Activated T-helper 17 cell treated with anti-CD3 and anti-CD28 coated beads, Interleukin-2, amount 50 U/mL, for 72 hours (primary cell): ENCODE data around the gene TSPAN2. TPM values are rescaled to one million over a fixed set of nuclear protein-coding genes. Genes with fewer than 3 reads are reported as not detected.

ENCODE experiments used
- ATAC-seq: fragments of 150-1000 bp; cut with Tn5 transposase; replicated peaks from 2 replicates; pipeline ENCODE4 v1.10.0; 2021; ENCODE audit warnings: mild to moderate bottlenecking, moderate library complexity
- H3K27ac Mint-ChIP-seq: one replicate; pipeline ENCODE4 v1.8.0; 2022; ENCODE audit warnings: mixed read lengths
- H3K27me3 Mint-ChIP-seq: one replicate; pipeline ENCODE4 v1.8.0; 2022; ENCODE audit warnings: mixed read lengths
- H3K36me3 Mint-ChIP-seq: one replicate; pipeline ENCODE4 v1.8.0; 2022; ENCODE audit warnings: low read depth, mild to moderate bottlenecking, mixed read lengths
- H3K4me1 Mint-ChIP-seq: one replicate; pipeline ENCODE4 v1.8.0; 2022; ENCODE audit warnings: mixed read lengths
- H3K4me3 Mint-ChIP-seq: one replicate; pipeline ENCODE4 v1.8.0; 2022; ENCODE audit warnings: mild to moderate bottlenecking, mixed read lengths
- H3K9me3 Mint-ChIP-seq: one replicate; pipeline ENCODE4 v1.8.0; 2022; ENCODE audit warnings: mixed read lengths
- total RNA-seq, 2 donors: library from RNA; stranded (reverse); gene quantifications; one replicate each; pipeline ENCODE4 v1.2.3, GENCODE V29; 2022

The TSPAN2 gene
- total RNA-seq = 1 to 10 TPM in 1 of 2 donors, under 1 TPM in 1; 0.95 to 2.5 TPM

DNA sequence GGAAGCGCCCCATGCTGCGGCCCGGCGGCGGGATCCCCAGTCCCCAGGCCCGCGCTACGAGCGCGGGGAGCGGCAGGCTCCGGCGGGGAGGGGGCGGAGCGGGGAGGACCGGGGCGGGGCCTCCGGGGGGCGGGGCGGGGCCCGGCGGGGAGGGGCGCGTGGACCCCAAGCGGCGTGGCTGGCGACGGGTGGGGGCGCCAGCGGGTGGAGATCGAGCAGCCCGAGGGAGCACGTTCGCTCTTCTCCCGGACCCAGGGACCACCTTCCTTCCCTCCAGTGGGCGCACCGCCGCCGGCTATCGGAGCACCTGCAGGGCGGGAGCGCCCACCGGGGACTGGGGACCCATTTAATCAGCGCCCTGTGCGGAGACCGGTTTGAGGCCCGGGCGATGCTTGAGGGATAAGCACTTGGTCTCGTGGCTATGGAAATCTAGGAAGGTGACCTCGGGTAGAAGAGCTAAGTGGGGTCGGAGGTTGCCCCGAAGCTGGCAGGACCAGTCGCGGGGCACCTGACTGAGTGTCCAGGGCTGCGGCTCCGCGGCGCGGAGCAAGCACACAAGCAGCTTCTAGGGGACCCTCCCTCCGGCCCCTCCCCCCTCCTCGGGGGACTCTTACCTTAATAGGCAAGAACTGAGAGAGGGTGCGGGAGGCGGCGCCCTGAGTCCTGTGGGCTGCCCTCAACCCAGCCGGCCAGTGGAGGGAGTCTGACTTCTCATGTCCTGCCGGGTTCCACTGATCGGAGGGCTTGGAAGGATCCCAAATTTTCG, at the start of gene TSPAN2:
TSS of gene TSPAN2 (minus strand) at position 84 of the 766 bp plus-strand sequence. CDS start at position 13, 71 bp downstream.
- H3K27me3 Mint-ChIP-seq = no peaks in the 10 kb centered on the region
- no peak within 1 kb of the TSS for H3K27ac Mint-ChIP-seq

DNA sequence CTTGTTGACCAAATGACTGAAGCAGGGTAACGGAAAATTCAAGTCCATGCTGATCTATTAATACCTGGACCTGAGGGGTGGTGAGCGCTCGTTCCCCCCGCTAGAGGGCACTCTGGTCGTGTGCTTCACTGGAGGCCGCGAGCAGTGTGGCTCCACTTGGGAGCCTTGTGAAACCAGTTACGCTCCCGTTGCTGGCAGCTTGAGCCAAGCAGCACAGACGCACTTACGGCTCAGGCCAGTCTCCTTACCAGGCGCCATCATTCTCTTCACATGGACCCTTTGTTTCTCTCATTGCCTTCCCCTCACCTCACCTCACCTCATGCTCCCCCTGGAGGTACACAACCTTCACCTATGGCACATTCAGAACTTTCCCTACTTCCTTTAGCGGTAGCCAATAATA, 49.7 kb upstream of the TSPAN2 start:
- H3K36me3 Mint-ChIP-seq = no peaks in the 10 kb centered on the region
- H3K27ac Mint-ChIP-seq = no peak overlapping the region
- no peaks in the 10 kb centered on the region for H3K9me3 Mint-ChIP-seq
- no peaks in the 10 kb centered on the region for H3K4me1 Mint-ChIP-seq
- no peak overlapping the region for H3K4me3 Mint-ChIP-seq
- peak; percentile 94 for ATAC-seq
- peaks cover 10% of the 10 kb centered on the region for H3K27me3 Mint-ChIP-seq

More for the DNA sequence above, at the start of gene TSPAN2:
- Mint-ChIP-seq H3K4me1 (peaks cover 30% of the 10 kb centered on the region), H3K9me3 (no peaks in the 10 kb centered on the region), H3K4me3 (peak within 1 kb of the TSS; percentile 73), H3K36me3 (no peaks in the 10 kb centered on the region)
- peak; percentile 86 for ATAC-seq

DNA sequence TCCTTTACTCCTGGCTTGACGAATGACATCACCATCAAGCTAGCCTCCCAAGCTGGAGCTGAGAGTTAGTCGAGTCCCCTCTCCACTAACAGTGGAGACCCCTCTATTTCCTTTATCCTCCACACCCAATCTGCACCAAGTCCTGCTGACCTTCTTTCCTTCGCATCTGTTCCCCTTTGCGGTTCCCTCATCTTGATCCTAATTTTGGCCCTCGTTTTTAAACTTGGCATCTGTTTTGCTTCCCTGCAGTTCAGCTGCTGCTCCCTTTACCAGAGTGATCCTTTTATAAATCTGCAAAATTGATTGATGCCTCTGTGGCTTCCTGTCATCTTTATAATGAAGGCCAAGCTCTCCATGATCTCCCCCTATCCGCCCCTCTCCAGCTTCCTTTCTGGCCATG, 49.0 kb upstream of the TSPAN2 start:
- H3K27ac Mint-ChIP-seq = no peak overlapping the region
- no peaks in the 10 kb centered on the region for H3K9me3 Mint-ChIP-seq
- no peak overlapping the region for H3K4me3 Mint-ChIP-seq
- H3K4me1 Mint-ChIP-seq = no peaks in the 10 kb centered on the region
- no peak for ATAC-seq
- H3K36me3 Mint-ChIP-seq = no peaks in the 10 kb centered on the region
- peaks cover 8% of the 10 kb centered on the region for H3K27me3 Mint-ChIP-seq

GRCh38 chr1:115137191-115137590, 47.9 kb upstream of the TSPAN2 start:
- H3K4me3 Mint-ChIP-seq = no peak overlapping the region
- no peaks in the 10 kb centered on the region for H3K36me3 Mint-ChIP-seq
- H3K4me1 Mint-ChIP-seq = no peaks in the 10 kb centered on the region
- no peak overlapping the region for H3K27ac Mint-ChIP-seq
- H3K27me3 Mint-ChIP-seq = peaks cover 8% of the 10 kb centered on the region
- H3K9me3 Mint-ChIP-seq = no peaks in the 10 kb centered on the region
- ATAC-seq = no peak

- ATAC-seq = no peak
- Mint-ChIP-seq H3K27me3 (peaks cover 8% of the 10 kb centered on the region), H3K36me3 (no peaks in the 10 kb centered on the region)
Measured at GRCh38 chr1:115136706-115137105, 47.4 kb upstream of the TSPAN2 start.

GRCh38 chr1:115136106-115136505, 46.8 kb upstream of the TSPAN2 start:
- no peak overlapping the region for H3K4me3 Mint-ChIP-seq
- peaks cover 6% of the 10 kb centered on the region for H3K27me3 Mint-ChIP-seq
- no peaks in the 10 kb centered on the region for H3K4me1 Mint-ChIP-seq
- ATAC-seq = no peak
- H3K27ac Mint-ChIP-seq = no peak overlapping the region
- no peaks in the 10 kb centered on the region for H3K9me3 Mint-ChIP-seq
- H3K36me3 Mint-ChIP-seq = no peaks in the 10 kb centered on the region

More at GRCh38 chr1:115136706-115137105, 47.4 kb upstream of the TSPAN2 start:
- Mint-ChIP-seq H3K4me3 (no peak overlapping the region), H3K9me3 (no peaks in the 10 kb centered on the region), H3K4me1 (no peaks in the 10 kb centered on the region), H3K27ac (no peak overlapping the region)

DNA sequence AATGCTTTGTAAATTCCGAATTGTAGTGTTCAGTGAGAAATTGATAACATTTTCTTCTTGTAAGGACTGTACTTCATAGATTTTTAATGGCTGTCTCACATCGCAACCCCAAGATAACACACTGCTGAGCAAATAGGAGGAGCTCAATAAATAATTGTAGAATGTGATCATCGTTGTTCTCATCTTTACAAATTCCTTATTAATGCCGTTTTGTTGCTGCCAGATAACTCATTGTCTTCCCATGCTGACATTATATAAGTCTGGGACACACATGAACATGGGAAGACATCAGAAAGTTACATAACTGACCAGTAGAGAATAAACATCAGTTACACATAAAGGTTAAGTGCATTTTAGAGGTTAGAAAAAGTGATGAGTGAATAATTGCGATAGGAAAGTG, 46.4 kb upstream of the TSPAN2 start:
- Mint-ChIP-seq H3K4me3 (no peak overlapping the region), H3K27ac (no peak overlapping the region), H3K27me3 (peaks cover 2% of the 10 kb centered on the region), H3K4me1 (no peaks in the 10 kb centered on the region), H3K9me3 (no peaks in the 10 kb centered on the region), H3K36me3 (no peaks in the 10 kb centered on the region)
- no peak for ATAC-seq

GRCh38 chr1:115134850-115135480, 45.7 kb upstream of the TSPAN2 start:
- H3K4me1 Mint-ChIP-seq = no peaks in the 10 kb centered on the region
- H3K4me3 Mint-ChIP-seq = no peak overlapping the region
- ATAC-seq = no peak
- H3K9me3 Mint-ChIP-seq = no peaks in the 10 kb centered on the region
- H3K27me3 Mint-ChIP-seq = no peaks in the 10 kb centered on the region
- no peaks in the 10 kb centered on the region for H3K36me3 Mint-ChIP-seq
- H3K27ac Mint-ChIP-seq = no peak overlapping the region

- H3K9me3 Mint-ChIP-seq = no peaks in the 10 kb centered on the region
- no peak overlapping the region for H3K4me3 Mint-ChIP-seq
- no peak for ATAC-seq
- H3K27me3 Mint-ChIP-seq = no peaks in the 10 kb centered on the region
- no peaks in the 10 kb centered on the region for H3K4me1 Mint-ChIP-seq
- H3K27ac Mint-ChIP-seq = no peak overlapping the region
- H3K36me3 Mint-ChIP-seq = no peaks in the 10 kb centered on the region
Measured at GRCh38 chr1:115134231-115134630, 44.9 kb upstream of the TSPAN2 start.

DNA sequence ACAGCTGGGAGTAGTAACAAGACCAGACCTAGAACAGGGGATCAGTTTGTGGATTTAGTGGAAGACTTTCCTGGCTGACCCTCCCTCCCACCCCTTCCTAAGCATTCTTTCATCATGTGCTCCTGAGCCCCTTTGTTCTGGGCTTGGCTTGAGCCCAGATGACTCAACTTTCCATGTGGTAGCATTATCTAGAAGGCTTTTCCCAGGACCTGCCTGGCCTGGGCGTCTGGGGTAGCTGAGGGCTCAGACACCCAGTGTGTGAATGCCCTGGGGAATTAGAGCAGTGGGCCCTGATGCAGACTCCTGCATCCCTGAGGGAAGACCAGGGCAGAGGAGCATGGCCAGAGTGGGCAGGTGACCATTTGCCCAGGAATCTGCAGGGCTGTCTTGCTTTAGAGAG, 44.1 kb upstream of the TSPAN2 start:
- Mint-ChIP-seq H3K4me3 (no peak overlapping the region), H3K9me3 (no peaks in the 10 kb centered on the region), H3K4me1 (no peaks in the 10 kb centered on the region), H3K27me3 (no peaks in the 10 kb centered on the region), H3K36me3 (no peaks in the 10 kb centered on the region), H3K27ac (no peak overlapping the region)
- no peak for ATAC-seq

- H3K36me3 Mint-ChIP-seq = no peaks in the 10 kb centered on the region
- H3K27ac Mint-ChIP-seq = no peak overlapping the region
- no peaks in the 10 kb centered on the region for H3K9me3 Mint-ChIP-seq
- H3K27me3 Mint-ChIP-seq = no peaks in the 10 kb centered on the region
- no peak overlapping the region for H3K4me3 Mint-ChIP-seq
- H3K4me1 Mint-ChIP-seq = no peaks in the 10 kb centered on the region
- no peak for ATAC-seq
Measured at GRCh38 chr1:115130786-115131185, 41.5 kb upstream of the TSPAN2 start.

DNA sequence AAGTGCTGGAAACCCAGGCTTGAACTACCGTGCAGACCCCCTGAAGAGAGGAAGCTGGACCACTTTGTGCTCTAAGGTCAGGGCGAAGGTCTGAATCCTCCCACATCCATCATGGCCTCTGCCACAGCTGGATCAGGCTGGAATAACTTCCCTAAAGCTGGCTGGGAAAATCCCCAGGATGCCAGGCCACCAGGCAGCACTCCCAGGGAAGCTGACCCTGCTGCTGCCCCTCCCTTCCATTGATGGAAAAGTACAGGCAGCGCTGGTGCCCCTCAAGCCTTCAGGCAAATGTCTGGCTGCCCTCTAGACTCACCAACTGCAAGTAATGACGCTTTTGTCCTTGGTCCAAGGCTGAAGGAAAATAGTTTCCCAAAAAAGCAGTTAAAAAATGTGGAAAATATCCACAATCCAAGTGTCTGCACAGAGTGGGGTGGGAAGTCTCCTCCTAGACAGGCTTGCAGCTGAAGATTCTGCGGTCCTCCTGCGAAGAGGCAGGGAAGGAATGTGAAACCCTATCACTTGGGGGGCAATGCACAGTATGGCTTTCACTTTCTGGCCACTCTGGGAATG, 39.9 kb upstream of the TSPAN2 start:
- Mint-ChIP-seq H3K4me1 (no peaks in the 10 kb centered on the region), H3K4me3 (no peak overlapping the region), H3K27ac (no peak overlapping the region), H3K27me3 (peaks cover 7% of the 10 kb centered on the region), H3K36me3 (no peaks in the 10 kb centered on the region), H3K9me3 (no peaks in the 10 kb centered on the region)
- no peak for ATAC-seq

DNA sequence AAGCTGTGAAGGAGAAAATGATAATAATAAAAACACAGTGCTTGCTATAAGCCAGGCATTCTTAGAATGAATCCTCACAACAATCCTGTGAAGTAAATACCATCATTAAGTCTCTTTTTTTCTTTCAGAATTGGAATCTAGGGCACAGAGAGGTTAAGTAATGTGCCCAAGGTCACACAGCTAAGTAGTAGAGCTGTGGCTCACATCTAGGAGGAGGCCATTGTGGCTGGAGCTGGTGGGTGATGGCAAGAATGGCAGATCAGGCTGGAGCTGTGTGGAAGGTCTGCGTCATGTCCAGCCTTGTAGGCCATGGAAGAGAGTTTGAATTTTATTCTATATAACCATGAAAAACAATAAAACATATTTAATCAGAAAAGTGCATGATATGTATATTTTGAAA, 38.2 kb upstream of the TSPAN2 start:
- no peak for ATAC-seq
- H3K36me3 Mint-ChIP-seq = no peaks in the 10 kb centered on the region
- H3K27ac Mint-ChIP-seq = no peak overlapping the region
- peaks cover 3% of the 10 kb centered on the region for H3K9me3 Mint-ChIP-seq
- no peaks in the 10 kb centered on the region for H3K4me1 Mint-ChIP-seq
- no peak overlapping the region for H3K4me3 Mint-ChIP-seq
- peaks cover 13% of the 10 kb centered on the region for H3K27me3 Mint-ChIP-seq

GRCh38 chr1:115126516-115126915, 37.2 kb upstream of the TSPAN2 start:
- ATAC-seq = no peak

GRCh38 chr1:115123116-115123515, 33.8 kb upstream of the TSPAN2 start:
- peaks cover 10% of the 10 kb centered on the region for H3K9me3 Mint-ChIP-seq

More at GRCh38 chr1:115126516-115126915, 37.2 kb upstream of the TSPAN2 start:
- H3K4me3 Mint-ChIP-seq = no peak overlapping the region
- H3K4me1 Mint-ChIP-seq = no peaks in the 10 kb centered on the region
- no peak overlapping the region for H3K27ac Mint-ChIP-seq
- H3K9me3 Mint-ChIP-seq = peaks cover 10% of the 10 kb centered on the region
- no peaks in the 10 kb centered on the region for H3K36me3 Mint-ChIP-seq
- H3K27me3 Mint-ChIP-seq = peaks cover 20% of the 10 kb centered on the region

More at GRCh38 chr1:115123116-115123515, 33.8 kb upstream of the TSPAN2 start:
- no peak for ATAC-seq
- peaks cover 28% of the 10 kb centered on the region for H3K27me3 Mint-ChIP-seq
- H3K4me3 Mint-ChIP-seq = no peak overlapping the region
- no peaks in the 10 kb centered on the region for H3K36me3 Mint-ChIP-seq
- H3K27ac Mint-ChIP-seq = no peak overlapping the region
- no peaks in the 10 kb centered on the region for H3K4me1 Mint-ChIP-seq
